RKO (cell line): ENCODE results near the gene FHIT.

Source experiments
- DNase-seq: peaks from one replicate; pipeline ENCODE4 v3.0.0-alpha.2; 2016; ENCODE audit warnings: low spot score

Gene FHIT

GRCh38 chr3:60216462-60217075, 1034.7 kb downstream of the FHIT start:
- DNase-seq: no peak

- no peak for DNase-seq
These were observed 1035.3 kb downstream of the FHIT start for GRCh38 chr3:60215946-60216345.

DNA sequence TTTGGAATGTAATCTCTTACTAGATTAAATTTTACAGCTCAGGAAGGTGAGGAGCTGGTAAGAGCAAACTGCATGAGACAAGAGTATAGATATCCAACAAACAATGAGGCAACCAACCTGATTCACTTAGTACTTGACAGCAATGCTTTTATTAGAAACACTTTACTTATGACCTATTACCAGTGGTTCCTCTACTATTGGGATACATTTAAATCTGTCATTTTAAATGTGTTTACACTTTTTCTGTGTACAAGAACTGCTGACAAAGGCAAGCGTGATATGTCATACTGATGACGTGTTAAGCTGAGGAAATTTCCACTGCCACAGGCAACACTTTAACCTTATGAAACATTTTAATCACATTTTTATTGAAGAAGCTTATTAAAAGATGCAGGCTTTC, 1043.3 kb downstream of the FHIT start:
- no peak for DNase-seq

GRCh38 chr3:60206206-60206605, 1045.0 kb downstream of the FHIT start:
- DNase-seq: no peak

DNA sequence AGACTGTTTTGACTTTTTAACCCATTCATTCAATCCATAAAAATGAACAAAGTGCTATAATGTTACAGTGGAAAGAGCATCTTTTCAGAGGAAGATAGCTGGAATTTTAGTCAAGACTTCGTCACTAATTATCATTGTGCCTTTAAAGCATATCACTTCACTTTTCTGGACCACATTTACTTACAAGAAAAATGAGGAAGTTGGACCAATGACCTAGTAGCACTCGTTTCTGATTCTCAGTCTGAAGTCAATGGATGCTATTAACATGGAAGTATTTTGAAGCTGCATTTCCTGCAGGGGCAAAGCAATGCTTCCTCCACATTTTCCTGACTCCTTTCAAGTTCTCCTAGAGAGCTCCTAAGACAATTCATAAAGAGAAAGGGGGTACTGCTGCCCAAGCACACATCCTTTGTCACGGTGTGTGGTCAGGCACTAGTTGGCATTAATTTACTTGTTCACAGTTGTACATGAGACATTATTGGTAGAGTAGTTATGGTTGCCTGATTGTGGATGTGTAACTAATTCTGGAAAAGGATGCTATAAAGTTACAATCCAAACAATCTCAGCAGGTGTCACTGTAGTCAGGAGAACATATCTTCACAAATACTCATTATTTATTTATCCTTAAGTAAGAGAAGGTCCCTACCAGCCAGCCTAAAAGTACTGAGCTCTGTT, 1049.1 kb downstream of the FHIT start:
- no peak for DNase-seq

GRCh38 chr3:60199306-60199705, 1051.9 kb downstream of the FHIT start:
- DNase-seq: no peak

GRCh38 chr3:60198179-60198720, 1053.0 kb downstream of the FHIT start:
- DNase-seq: no peak

GRCh38 chr3:60192297-60193114, 1058.7 kb downstream of the FHIT start:
- no peak for DNase-seq

- DNase-seq: no peak
These were observed 1061.2 kb downstream of the FHIT start for GRCh38 chr3:60190073-60190472.

DNA sequence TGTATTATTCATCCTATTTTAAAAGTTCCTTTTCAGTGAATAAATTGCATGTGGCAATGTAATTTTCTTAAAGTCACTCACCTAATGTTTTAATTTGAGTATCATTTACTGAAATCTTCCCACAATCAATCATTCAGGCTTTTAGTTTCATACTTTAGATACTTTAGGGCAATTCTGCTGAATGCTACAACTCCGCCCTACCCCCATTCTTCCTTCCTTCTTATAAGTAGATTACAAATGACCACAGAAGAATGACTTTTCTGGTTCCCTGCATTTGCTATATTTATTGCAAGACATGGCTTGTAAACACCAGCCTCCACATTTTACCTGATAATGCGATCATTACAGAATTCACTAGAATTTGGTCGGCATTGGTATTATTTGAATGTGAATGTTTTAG, 1061.9 kb downstream of the FHIT start:
- no peak for DNase-seq

DNA sequence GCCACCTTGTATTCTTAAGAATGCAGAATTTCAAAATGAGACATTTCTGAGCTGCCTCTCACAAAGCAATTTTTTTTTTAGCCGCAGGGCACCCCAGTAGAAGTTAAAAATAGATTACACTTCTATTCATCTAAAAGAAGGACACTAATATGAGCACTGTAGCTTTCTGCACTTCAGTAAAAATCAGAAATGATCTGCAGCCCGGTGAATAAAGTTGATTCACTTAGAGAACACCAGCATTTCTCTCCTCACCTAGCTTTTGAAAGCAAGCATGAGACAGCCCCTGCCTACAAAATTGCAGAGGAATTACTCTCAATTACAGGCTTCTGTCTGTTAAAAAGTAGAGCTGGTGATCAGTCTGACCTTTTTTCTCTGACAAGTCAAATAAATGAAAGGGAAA, 1062.4 kb downstream of the FHIT start:
- DNase-seq: no peak

DNA sequence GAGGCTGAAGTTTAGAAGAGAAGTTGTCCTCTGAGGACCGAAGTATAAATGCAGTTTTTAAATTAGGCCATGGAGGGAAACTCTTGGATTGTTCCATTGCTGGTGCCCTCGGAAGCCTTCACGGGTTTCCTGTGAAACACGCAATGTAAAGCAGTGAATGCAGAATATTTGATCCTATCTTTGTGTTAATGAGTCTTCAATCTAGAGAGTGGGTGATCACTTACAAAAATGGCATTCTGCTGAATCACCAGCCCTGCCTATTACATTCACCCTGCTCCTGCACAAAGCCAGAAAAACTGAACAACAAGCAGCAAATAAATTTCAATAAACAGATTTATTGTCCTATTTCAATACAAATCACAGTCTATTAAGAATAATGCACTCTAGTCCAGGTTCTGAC, 1063.9 kb downstream of the FHIT start:
- no peak for DNase-seq

DNA sequence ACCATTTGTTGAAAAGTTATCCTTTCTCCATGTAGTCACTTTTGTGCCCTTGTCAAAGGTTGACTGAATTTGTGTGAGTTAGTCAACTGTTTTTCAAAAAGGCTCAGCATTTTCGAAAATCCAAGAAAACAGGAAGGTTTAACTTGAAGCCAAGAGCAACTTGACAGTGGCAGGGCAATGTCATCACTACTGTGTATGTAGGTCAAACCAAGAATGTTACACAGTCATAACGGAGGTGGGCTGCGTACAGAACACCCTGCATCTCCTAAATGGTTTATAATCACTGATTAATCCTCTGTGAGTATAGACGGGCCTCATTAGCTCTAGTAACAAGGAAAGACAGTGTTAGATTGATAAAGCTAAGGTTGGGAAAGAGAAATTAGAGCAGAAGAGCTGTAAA, 1064.9 kb downstream of the FHIT start:
- no peak for DNase-seq

- no peak for DNase-seq
These were observed 1066.1 kb downstream of the FHIT start for GRCh38 chr3:60185161-60185560.

- no peak for DNase-seq
These were observed 1068.6 kb downstream of the FHIT start for GRCh38 chr3:60182697-60183096.

DNA sequence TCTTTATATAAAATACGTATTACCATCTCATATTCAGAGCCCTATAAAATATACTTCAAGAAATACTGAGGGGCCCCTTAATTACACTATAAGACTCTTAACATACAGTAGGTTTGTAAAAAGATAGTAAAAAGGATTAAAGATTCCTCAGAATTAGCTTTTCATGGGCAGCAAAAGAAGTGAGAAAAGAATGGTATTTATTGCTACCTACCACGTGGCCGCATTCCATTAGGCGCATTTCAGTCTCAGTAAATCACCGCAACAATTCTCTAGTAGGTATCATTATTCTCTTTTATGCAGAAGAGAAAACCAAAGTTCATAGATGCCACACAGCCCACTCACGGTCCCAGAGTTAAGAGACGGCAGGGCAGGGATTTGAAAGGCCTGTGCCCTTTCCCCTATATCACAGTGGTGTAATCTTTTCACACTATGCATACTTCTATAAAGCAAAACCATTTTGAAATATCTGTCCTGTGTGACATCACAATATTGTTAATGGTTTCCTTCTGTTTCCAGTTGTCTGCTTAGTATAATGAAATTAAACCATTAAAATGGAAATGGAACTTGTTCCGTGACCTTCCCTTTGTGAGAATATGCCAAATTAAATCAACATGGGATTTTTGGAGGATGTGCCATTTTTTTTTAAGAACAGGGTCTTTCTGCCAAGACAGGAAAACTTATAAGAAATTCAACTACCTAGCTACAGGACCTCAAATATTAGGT, 1072.2 kb downstream of the FHIT start:
- no peak for DNase-seq

GRCh38 chr3:60177726-60178125, 1073.5 kb downstream of the FHIT start:
- no peak for DNase-seq

GRCh38 chr3:60176614-60177013, 1074.6 kb downstream of the FHIT start:
- DNase-seq: no peak

GRCh38 chr3:60175680-60176079, 1075.6 kb downstream of the FHIT start:
- no peak for DNase-seq

GRCh38 chr3:60169755-60170154, 1081.5 kb downstream of the FHIT start:
- no peak for DNase-seq

DNA sequence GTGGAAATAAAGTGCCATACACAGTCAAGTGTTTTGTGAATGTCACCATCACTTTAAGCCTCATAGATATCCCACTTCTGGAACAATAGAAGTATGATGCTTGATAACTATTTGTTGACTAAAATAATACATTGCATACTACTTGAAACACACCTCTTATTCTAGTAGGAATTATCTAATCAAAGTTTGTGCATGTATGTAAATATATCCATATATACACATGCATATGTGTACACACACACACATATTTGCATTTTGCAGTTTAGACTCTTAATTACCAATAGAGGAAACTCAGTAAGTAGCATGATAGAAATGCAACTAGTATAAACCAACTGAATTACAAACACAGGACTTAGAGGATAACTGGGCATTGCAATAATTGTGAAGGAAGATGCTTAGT, 1084.1 kb downstream of the FHIT start:
- DNase-seq: no peak
